GM21526 (cell line): ENCODE results near the gene NUDT13.

ENCODE experiments used
- ATAC-seq: cut with Tn5 transposase; IDR thresholded peaks from one replicate; pipeline ENCODE4 v1.9.1; 2021; ENCODE audit warnings: moderate library complexity; ENCODE audit not compliant: unreplicated experiment, low FRiP score

Gene NUDT13

DNA sequence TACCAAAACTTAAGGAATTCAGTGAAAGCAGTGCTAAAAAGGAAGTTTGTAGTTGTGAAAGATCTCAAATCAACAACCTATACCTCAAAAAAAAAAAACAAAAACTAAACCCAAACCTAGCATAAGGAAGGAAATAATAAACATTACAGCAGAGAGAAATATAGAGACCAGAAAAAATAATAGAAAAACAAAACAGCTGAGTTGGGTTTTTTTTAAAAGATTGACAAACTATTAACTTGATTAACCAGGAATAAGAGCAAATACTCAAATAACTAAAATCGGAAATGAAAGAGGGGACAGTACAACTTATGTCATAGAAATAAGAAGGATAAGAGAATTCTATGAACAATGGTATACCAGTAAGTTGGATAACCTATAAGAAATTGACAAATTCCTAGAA is 50.8 kb downstream of the NUDT13 start:
- ATAC-seq, result no peak

DNA sequence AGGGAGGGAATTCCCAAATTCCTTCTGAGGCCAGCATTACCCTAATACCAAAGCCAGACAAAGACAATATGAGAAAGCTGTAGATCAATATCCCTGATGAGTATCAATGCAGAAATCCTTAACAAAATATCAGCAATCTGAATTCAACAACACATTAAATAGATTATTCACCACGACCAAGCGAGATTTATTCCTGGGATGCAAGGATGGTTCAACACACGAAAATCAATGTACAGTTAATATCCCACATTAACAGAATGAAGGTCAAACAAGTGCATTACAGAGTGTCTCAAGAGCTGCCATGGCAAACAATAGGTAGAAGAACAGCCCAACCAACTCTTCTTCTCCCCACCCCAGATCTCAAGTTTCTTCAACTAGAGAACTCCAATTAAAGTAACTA is 51.4 kb downstream of the NUDT13 start:
- no peak for ATAC-seq

DNA sequence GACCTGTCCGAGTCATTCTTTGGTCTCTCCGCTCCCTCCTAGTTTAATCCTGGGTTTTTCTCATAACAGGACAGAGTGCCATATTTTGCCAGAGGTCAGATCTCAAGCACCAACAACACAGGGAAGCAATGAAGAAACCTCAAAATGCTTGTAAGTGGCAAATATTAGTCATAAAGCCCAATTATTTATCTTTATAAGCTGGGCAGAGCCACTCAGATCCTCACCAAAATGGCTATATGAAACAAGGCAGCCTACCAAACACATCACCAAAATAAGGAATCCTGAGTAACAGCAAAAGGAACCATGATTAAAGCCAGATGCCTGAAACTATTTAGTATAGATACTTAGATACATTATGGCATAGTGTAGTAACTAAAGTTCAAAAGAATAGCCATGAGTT is 52.8 kb downstream of the NUDT13 start:
- no peak for ATAC-seq

DNA sequence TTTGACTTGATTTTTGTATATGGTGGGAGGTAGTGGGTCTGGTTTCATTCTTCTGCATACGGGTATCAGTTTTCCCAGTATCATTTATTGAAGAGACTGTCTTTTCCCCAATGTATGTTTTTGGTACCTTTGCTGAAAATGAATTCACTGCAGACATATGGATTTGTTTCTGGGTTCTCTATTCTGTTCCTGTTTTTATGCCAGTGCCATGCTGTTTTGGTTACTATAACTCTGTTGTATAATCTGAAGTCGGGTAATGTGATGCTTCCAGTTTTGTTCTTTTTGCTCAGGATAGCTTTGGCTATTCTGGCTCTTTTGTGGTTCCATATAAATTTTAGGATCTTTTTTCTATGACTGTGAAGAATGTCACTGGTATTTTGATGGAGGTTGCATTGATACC is 56.7 kb downstream of the NUDT13 start:
- ATAC-seq, result no peak

DNA sequence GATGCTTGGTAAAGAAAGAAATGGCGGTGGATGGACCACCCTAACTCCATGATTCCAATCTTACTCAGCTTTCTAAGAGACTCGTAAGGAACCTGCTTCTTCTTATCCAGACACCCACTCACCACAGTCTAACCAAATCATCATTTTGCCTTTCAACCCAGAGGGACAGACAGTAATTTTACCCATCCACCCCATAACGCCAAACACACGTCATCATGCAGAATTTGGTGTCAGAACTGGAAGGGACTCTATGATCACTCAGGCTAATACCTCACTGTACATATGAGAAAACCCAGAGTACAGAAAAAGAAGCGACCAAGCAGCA is 57.2 kb downstream of the NUDT13 start:
- no peak for ATAC-seq

DNA sequence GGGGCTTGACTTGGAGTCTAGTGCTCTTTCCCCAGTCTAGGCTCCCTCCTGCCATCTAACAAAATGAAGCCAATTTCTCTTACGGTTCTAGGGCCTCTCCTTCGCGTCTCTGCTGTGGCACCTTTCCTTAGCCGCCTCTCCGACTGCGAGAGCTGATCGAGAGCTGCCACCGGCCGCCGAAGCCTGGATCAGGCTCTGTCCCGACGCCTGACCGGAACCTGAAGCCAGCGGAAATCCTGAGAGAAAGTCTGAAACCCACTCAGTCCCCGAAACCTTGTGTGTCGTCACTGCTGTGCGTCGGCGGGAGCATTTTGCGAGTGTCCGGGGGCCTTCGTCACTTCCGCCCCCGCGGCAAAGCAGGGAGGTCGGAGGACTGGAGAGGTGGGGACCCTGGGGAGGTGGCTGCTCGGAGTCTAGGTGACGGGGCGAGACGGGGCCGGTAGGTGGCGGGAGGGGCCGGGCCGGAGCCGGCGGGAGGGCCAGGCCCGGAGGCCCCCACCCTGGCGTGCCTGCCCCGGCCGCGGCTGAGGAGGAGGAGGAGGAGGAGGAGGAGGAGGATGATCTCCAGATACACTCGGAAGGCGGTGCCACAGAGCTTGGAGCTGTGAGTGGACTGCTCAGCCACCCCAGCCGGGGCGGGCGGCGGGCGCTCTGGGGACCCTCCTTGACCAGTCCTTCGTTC is 57.7 kb downstream of the NUDT13 start, which contains the start of the genes ECD and FAM149B1:
Gene ECD (minus strand): TSS at position 226 of the 682 bp plus-strand sequence. CDS start 4,071 bp downstream, outside the sequence.
Gene FAM149B1 (plus strand): TSS at position 337 of the 682 bp plus-strand sequence. CDS start 221 bp downstream, at position 558.
- ATAC-seq, result peak; percentile 91

DNA sequence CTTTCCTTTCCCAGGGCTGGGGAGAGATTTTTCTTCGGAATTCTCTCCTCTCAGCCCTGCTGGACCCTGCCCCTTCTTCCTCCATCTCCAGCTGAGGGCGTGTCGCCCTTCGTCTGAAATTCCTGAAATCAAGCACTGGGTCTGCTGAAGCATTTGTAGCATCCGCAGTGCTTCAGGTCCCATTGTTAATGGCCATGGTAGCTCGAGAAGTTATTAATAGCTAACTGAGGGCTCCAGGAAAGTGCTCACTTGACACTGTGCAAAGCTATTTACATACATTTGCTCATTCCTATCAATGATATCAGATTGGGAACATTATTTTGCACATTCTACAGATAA is 58.2 kb downstream of the NUDT13 start:
- ATAC-seq, result peak; percentile 24

DNA sequence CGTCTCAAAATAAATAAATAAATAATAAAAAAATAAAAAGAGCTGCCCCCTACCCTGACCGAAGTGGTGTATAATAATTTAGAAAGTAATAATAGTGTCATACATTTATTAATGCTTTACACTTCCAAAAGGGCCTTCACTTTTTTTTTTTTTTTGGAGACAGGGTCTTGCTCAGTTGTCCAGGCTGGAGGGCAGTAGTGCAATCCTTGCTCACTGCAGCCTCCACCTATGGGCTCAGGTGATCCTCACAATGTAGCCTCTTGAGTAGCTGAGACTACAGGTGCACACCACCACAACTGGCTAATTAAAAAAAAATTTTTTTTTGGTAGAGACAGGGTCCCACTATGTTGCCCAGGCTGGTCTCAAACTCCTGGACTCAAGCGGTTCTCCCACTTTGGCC is 59.1 kb downstream of the NUDT13 start:
- ATAC-seq, result no peak

DNA sequence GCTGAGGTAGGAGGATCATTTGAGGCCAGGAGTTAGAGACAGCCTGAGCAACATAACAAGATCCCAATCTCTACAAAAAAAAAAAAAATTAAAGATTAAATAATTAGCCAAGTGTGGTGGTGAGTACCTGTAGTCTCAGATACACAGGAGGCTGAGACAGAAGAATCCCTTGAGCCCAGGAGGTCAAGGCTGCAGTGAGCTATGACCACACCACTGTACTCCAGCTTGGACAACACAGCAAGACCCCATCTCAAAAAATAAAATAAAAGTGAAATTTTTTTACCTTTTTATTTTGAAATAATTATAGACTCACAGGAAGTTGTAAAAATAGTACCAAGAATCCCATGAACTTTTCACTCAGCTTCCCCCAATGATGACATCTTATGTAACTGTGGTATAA is 62.6 kb downstream of the NUDT13 start:
- ATAC-seq, result no peak

DNA sequence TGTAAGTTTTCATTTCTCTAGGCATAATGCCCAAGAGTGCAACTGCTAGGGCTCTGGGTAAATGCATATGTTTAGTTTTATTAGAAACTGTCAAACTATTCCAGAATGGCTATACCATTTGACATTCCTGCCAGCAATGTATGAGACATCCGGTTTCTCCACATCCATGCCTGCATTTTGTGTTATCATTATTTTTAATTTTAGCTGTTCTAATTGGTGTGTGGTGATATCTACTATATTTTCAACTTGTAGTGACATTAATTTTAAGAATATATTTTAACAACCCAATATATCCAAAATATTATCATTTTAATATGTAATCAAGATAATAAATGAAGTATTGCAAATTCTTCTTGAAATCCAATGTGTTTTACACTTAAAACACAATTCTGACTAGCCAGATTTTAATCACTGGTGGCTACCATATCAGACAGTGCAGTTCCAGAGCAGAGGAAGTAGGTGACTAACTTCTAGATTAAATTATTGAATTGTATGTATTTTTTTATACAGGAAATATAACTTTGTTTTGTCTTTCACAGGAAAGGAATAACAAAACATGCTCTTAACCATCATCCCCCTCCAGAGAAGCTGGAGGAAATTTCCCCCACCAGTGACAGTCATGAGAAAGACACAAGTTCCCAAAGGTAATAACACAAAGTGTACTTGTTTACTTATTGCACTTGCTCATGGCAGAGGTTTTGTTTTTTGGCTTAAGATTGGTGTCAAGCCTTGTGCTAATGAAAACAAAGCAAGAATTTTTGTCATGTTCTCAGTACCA is 64.1 kb downstream of the NUDT13 start:
- ATAC-seq, result no peak
